K562 (cell line): Measurements from ENCODE around the gene FHIP2A. TPM values are rescaled to one million over a fixed set of nuclear protein-coding genes. Genes with fewer than 3 reads are reported as not detected.

Experiments
- ATAC-seq: fragments of 200-7000 bp; cut with Tn5 transposase; 3 replicates; pipeline ENCODE4 v1.9.1; 2020; ENCODE audit warnings: moderate library complexity
- BruUV-seq: library from RNA; stranded (reverse); fragments of 400-500 nt; replicated peaks from 2 replicates; lab custom pipeline; 2021; lab: Mats Ljungman, UMichigan
- CTCF ChIA-PET: fragments of 300-600 bp; formaldehyde crosslinking; extraction: SDS; loops from one replicate; lab custom pipeline; 2021; ENCODE audit warnings: low intra/inter-chr PET ratio; lab: Yijun Ruan, JAX
- POLR2A ChIA-PET: fragments of 300-600, 350-650 bp; sonication (Branson Sonifier 250); formaldehyde crosslinking; extraction: SDS; loops from one replicate; lab custom pipeline; 2021; ENCODE audit warnings: antibody characterized with exemption, inconsistent platforms; lab: Yijun Ruan, JAX
- DNase-seq, 4 experiments: peaks; one replicate each; pipeline versions ENCODE4 v3.0.0 to v3.0.0-alpha.2; 2011 to 2018; ENCODE audit warnings: low spot score in 3 of 4, mixed read lengths in 3 of 4; ENCODE audit errors: extremely low read depth in 1 of 4
- FAIRE-seq: peaks from 2 replicates; lab custom pipeline; 2011; peaks lifted over from hg19 to GRCh38; lab: Jason Lieb, UNC
- H2AFZ ChIP-seq: 2 replicates; pipeline ENCODE4 v1.6.0; 2011; ENCODE audit warnings: low read depth, low read length, control low read depth, inconsistent platforms
- H3K27ac ChIP-seq: fragments of 200-600 bp; 3 replicates; pipeline ENCODE4 v1.8.0; 2011; ENCODE audit warnings: low read depth, mild to moderate bottlenecking, control low read depth, inconsistent platforms, low read length, moderate library complexity, mixed read lengths; ENCODE audit errors: extremely low read depth
- H3K27me3 ChIP-seq, 2 experiments: fragments of 300-600 bp in 1 of 2; 2 replicates in 1 of 2; 3 replicates in 1 of 2; pipeline versions ENCODE4 v1.6.0 to v1.8.0; 2011; ENCODE audit warnings: inconsistent platforms in 2 of 2, low read length in 2 of 2, mild to moderate bottlenecking in 1 of 2, mixed read lengths in 1 of 2, moderate library complexity in 1 of 2; ENCODE audit not compliant: control insufficient read depth in 2 of 2, insufficient read depth in 2 of 2
- H3K36me3 ChIP-seq: fragments of 300-600 bp; 3 replicates; pipeline ENCODE4 v1.8.0; 2011; ENCODE audit warnings: mild to moderate bottlenecking, low read length, inconsistent platforms; ENCODE audit not compliant: control insufficient read depth, insufficient read depth
- H3K4me1 ChIP-seq, 2 experiments: fragments of 200-600 bp in 1 of 2; replicated peaks in 1 of 2; 2 replicates in 1 of 2; 3 replicates in 1 of 2; pipeline versions ENCODE4 v1.5.1 to v1.8.0; 2011; ENCODE audit warnings: inconsistent platforms in 2 of 2, low read length in 2 of 2, mild to moderate bottlenecking in 1 of 2, mixed read lengths in 1 of 2, moderate library complexity in 1 of 2; ENCODE audit not compliant: control insufficient read depth in 2 of 2, insufficient read depth in 2 of 2
- H3K4me2 ChIP-seq: 2 replicates; pipeline ENCODE4 v1.6.1; 2011; ENCODE audit warnings: low read length, control low read depth, inconsistent platforms, mixed read lengths; ENCODE audit not compliant: insufficient read depth
- H3K4me3 ChIP-seq: fragments of 200-600 bp; sonication (generic), shearing (Covaris generic); 2 replicates; pipeline ENCODE4 v1.5.1; 2016; ENCODE audit warnings: control low read depth, inconsistent platforms
- H3K79me2 ChIP-seq: fragments of 200-600 bp; 3 replicates; pipeline ENCODE4 v1.8.0; 2011; ENCODE audit warnings: low read length, inconsistent platforms; ENCODE audit not compliant: control insufficient read depth, insufficient read depth
- H3K9ac ChIP-seq, 2 experiments: 2 replicates each; pipeline versions ENCODE4 v1.6.0 to v1.6.1; 2011; ENCODE audit warnings: low read depth in 2 of 2, low read length in 2 of 2, control low read depth in 1 of 2, inconsistent platforms in 1 of 2, mild to moderate bottlenecking in 1 of 2, mixed read lengths in 1 of 2; ENCODE audit not compliant: insufficient read depth in 1 of 2
- H3K9me1 ChIP-seq: one replicate; pipeline ENCODE4 v1.6.0; 2011; ENCODE audit warnings: inconsistent platforms, mild to moderate bottlenecking, low read length, moderate library complexity; ENCODE audit not compliant: control insufficient read depth, insufficient read depth
- H3K9me3 ChIP-seq: replicated peaks from 2 replicates; pipeline ENCODE4 v1.5.1; 2011; ENCODE audit warnings: low read depth, low read length, inconsistent platforms; ENCODE audit not compliant: control insufficient read depth, insufficient read depth
- H4K20me1 ChIP-seq: replicated peaks from 2 replicates; pipeline ENCODE4 v1.6.1; 2011; ENCODE audit warnings: low read length, inconsistent platforms, mixed read lengths; ENCODE audit not compliant: control insufficient read depth, insufficient read depth
- DPF2 ChIP-seq: fragments of 450-650 bp; IDR thresholded peaks from 2 replicates; pipeline ENCODE4 v1.6.1; 2016
- EP400 ChIP-seq: fragments of 450-650 bp; IDR thresholded peaks from 2 replicates; pipeline ENCODE4 v1.6.1; 2017; ENCODE audit warnings: antibody characterized with exemption, mild to moderate bottlenecking, moderate library complexity
- FOSL1 ChIP-seq: fragments of 200-800 bp; sonication (Bioruptor generic); conservative IDR thresholded peaks from 2 replicates; pipeline ENCODE4 v1.6.1; 2016; ENCODE audit warnings: missing genetic modification characterization, missing compliant biosample characterization
- HNRNPLL ChIP-seq: fragments of 200-400 bp; formaldehyde crosslinking; IDR thresholded peaks from 2 replicates; pipeline ENCODE4 v1.6.1; 2017; ENCODE audit warnings: low read length, low read depth, mild to moderate bottlenecking; ENCODE audit not compliant: poor library complexity, severe bottlenecking
- KDM1A ChIP-seq, 2 experiments: fragments of 450-650 bp; IDR thresholded peaks; 2 replicates each; pipeline ENCODE4 v1.6.1; 2016; ENCODE audit warnings: mild to moderate bottlenecking in 2 of 2
- ZNF668 ChIP-seq: fragments of 250-450 bp; sonication (Bioruptor Pico); IDR thresholded peaks from 2 replicates; pipeline ENCODE4 v1.8.0; 2022; ENCODE audit warnings: mild to moderate bottlenecking, inconsistent platforms
- WGBS: fragments of 100-300 bp; shearing (Covaris generic); methylation state at CpG from one replicate; pipeline ENCODE4 v1.1.6; 2016; ENCODE audit warnings: low coverage, mixed read lengths; ENCODE audit not compliant: insufficient coverage; ENCODE audit errors: missing lambda C conversion rate; 5-methylcytosine and 5-hydroxymethylcytosine counted together
- in situ Hi-C: fragments of 300-500 bp; cut with MboI; formaldehyde crosslinking; loops from 4 replicates; pipeline ENCODE4 v1.15.0; 2018; ENCODE audit warnings: inconsistent platforms, mixed read lengths
- intact Hi-C: fragments of 100-400 bp; cut with micrococcal nuclease; formaldehyde crosslinking; loops from 2 replicates; pipeline ENCODE4 v1.14.2; 2022
- polyA plus RNA-seq, 8 experiments: library from polyadenylated mRNA; depleted of rRNA in 4 of 8; stranded (reverse) in 5 of 8; unstranded in 3 of 8; fragments of >200 nt; fragmentation: Nextera tagmentation in 2 of 8; fragmentation: Illumina TruSeq in 1 of 8; extraction: Ambion mirVana in 2 of 8; extraction: Trizol in 1 of 8; gene quantifications; 2 replicates each; pipeline versions ENCODE4 v1.2.1 to v1.2.3, GENCODE V29; 2011 to 2014; ENCODE audit warnings: inconsistent platforms in 1 of 8, missing spikeins in 1 of 8
- total RNA-seq, 7 experiments: library from RNA; depleted of rRNA in 6 of 7; stranded (reverse); fragments of >200 nt in 6 of 7; fragmentation: Illumina TruSeq in 2 of 7; extraction: Trizol in 2 of 7; gene quantifications; 2 replicates each; pipeline versions ENCODE4 v1.2.1 to v1.2.3, GENCODE V29; 2011 to 2021; ENCODE audit warnings: low replicate concordance in 1 of 7
- TF ChIP-seq, protein P1 (sequence below): fragments of 450-650 bp; IDR thresholded peaks from 2 replicates; pipeline ENCODE4 v1.6.1; 2018; ENCODE audit warnings: mild to moderate bottlenecking, low read depth; ENCODE audit not compliant: partially characterized antibody
- TF ChIP-seq, protein P2 (sequence below): sonication (generic); formaldehyde crosslinking; IDR thresholded peaks from 2 replicates; pipeline ENCODE4 v1.8.0; 2022; ENCODE audit warnings: mild to moderate bottlenecking, missing genetic modification reagents

The FHIP2A gene
- total and polyA plus RNA-seq, 9 of the 15 experiments (the other 6 are each of a cell fraction or from before 2014, with no cell fraction given): 1.5 to 7.4 (median 3.3) TPM

DNA sequence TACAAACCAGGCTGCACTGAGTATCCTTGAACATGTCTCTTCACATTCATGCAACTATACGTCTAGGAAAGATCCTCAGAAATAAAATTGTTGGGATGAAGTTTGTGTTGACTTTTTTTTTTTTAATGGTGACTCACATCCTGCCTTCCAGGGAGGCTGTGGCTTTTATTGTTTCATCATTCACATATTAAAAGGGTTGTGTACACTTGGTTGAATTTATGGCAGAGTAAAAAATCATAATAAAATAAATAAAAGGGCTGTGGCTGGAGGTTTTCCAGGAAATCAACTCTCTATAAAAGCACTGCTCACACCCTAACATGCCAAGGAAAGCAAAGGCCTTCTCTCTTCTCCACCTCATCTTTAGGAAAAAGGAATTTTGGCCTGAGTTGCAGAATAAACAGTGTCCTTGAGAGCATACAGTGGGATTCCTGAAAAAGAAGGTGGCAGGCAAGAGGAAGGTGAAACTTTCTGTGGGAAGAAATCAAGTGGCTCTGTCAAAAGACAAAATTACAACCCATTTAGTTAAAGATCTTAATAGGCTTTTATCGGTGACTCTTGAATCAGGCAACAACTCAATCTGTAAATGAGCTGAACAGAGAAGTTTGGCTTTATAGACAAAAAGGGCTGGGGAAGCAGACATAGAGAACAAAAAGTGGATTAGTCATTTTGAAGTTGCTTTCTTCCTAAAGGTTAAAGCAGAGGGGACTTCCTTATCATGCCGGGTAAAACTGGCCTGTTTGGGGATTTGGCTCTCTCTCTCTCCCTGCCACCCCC is 41.6 kb upstream of the FHIP2A start:
- DNase-seq (no peak), ATAC-seq (no peak), FAIRE-seq (no peak)
- no peaks in the 10 kb centered on the region for H3K27me3 ChIP-seq
- no peaks in the 10 kb centered on the region for H3K4me1 ChIP-seq
- intact Hi-C loops (loop anchor here (10.0 kb wide), 1 partner anchor 305 kb away; no protein-coding TSS in a partner anchor), in situ Hi-C loops (no loop called here)
- no peaks in the 10 kb centered on the region for H3K9me1 ChIP-seq
- TF ChIP-seq, protein P1, sequence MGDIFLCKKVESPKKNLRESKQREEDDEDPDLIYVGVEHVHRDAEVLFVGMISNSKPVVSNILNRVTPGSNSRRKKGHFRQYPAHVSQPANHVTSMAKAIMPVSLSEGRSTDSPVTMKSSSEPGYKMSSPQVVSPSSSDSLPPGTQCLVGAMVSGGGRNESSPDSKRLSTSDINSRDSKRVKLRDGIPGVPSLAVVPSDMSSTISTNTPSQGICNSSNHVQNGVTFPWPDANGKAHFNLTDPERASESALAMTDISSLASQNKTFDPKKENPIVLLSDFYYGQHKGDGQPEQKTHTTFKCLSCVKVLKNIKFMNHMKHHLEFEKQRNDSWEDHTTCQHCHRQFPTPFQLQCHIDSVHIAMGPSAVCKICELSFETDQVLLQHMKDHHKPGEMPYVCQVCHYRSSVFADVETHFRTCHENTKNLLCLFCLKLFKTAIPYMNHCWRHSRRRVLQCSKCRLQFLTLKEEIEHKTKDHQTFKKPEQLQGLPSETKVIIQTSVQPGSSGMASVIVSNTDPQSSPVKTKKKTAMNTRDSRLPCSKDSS: no peak
- 0 out of 2 replicates have a peak, but pooled peaks have one; percentile 12 for TF ChIP-seq FOSL1 (tag)
- no peak for TF ChIP-seq ZNF668 (CRISPR knock-in tag)
- TF ChIP-seq EP400: no peak
- no peak for TF ChIP-seq DPF2
- TF ChIP-seq, protein P2, sequence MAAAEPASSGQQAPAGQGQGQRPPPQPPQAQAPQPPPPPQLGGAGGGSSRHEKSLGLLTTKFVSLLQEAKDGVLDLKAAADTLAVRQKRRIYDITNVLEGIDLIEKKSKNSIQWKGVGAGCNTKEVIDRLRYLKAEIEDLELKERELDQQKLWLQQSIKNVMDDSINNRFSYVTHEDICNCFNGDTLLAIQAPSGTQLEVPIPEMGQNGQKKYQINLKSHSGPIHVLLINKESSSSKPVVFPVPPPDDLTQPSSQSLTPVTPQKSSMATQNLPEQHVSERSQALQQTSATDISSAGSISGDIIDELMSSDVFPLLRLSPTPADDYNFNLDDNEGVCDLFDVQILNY: no peak
- TF ChIP-seq HNRNPLL: no peak
- no peak for TF ChIP-seq KDM1A (IDR thresholded peaks at IDR 0.05)
- H2AFZ ChIP-seq: no peak overlapping the region
- no peak overlapping the region for H3K4me2 ChIP-seq
- CTCF ChIA-PET: no interaction called here
- H3K27ac ChIP-seq: no peak overlapping the region
- no peak overlapping the region for H3K9ac ChIP-seq
- POLR2A ChIA-PET: no interaction called here
- BruUV-seq: no TSS peak
- no peak overlapping the region for H3K4me3 ChIP-seq
- H3K9me3 ChIP-seq: no peaks in the 10 kb centered on the region
- no peaks in the 10 kb centered on the region for H3K79me2 ChIP-seq
- H4K20me1 ChIP-seq: no peaks in the 10 kb centered on the region
- H3K36me3 ChIP-seq: no peaks in the 10 kb centered on the region
- 0% methylated on average over 3 of the region's 3 CpGs for WGBS
